SK-N-SH (cell line): ENCODE data around the gene RABAC1. TPM values are rescaled to one million over a fixed set of nuclear protein-coding genes. Genes with fewer than 3 reads are reported as not detected.

Experiments used
- CTCF ChIA-PET: fragments of 300-600, 350-600 bp; formaldehyde crosslinking; extraction: SDS; loops from one replicate; lab custom pipeline; 2021; lab: Yijun Ruan, JAX
- POLR2A ChIA-PET: fragments of 350-600 bp; sonication (Branson Sonifier 250); formaldehyde crosslinking; extraction: SDS; loops from one replicate; lab custom pipeline; 2020; ENCODE audit warnings: antibody characterized with exemption, inconsistent platforms; lab: Yijun Ruan, JAX
- DNase-seq: peaks from one replicate; pipeline ENCODE4 v3.0.0; 2012
- H2AFZ ChIP-seq: fragments of 200-600 bp; sonication (generic); 2 replicates; pipeline ENCODE4 v1.8.1; 2016; ENCODE audit warnings: antibody characterized with exemption, mild to moderate bottlenecking, low read depth
- H3F3A ChIP-seq: fragments of 200-600 bp; sonication (generic); replicated peaks from 2 replicates; pipeline ENCODE3; 2016; ENCODE audit warnings: antibody characterized with exemption, mild to moderate bottlenecking; ENCODE audit not compliant: insufficient read depth
- H3K27ac ChIP-seq, 2 experiments: fragments of 200-500 bp in 1 of 2; fragments of 200-600 bp in 1 of 2; sonication (Bioruptor generic) in 1 of 2; sonication (generic), shearing (Covaris generic) in 1 of 2; 2 replicates each; pipeline versions ENCODE4 v1.5.1 to v1.6.1; 2014 to 2016; ENCODE audit warnings: low read depth in 2 of 2, inconsistent platforms in 1 of 2, low read length in 1 of 2, mild to moderate bottlenecking in 1 of 2, mixed read lengths in 1 of 2
- H3K27me3 ChIP-seq: fragments of 200-600 bp; sonication (generic), shearing (Covaris generic); 2 replicates; pipeline ENCODE4 v1.6.1; 2016; ENCODE audit warnings: mixed run types; ENCODE audit not compliant: insufficient read depth
- H3K36me3 ChIP-seq, 2 experiments: fragments of 200-500 bp in 1 of 2; fragments of 200-600 bp in 1 of 2; sonication (Bioruptor generic) in 1 of 2; sonication (generic) in 1 of 2; replicated peaks in 1 of 2; 2 replicates each; pipeline versions ENCODE3 to v1.5.1; 2014 to 2016; ENCODE audit warnings: low read length in 1 of 2, mild to moderate bottlenecking in 1 of 2; ENCODE audit not compliant: insufficient read depth in 2 of 2, control insufficient read depth in 1 of 2
- H3K4me1 ChIP-seq, 2 experiments: fragments of 200-500 bp in 1 of 2; fragments of 200-600 bp in 1 of 2; sonication (Bioruptor generic) in 1 of 2; sonication (generic), shearing (Covaris generic) in 1 of 2; 2 replicates each; pipeline versions ENCODE4 v1.5.1 to v1.6.1; 2014 to 2016; ENCODE audit warnings: low read depth in 1 of 2, low read length in 1 of 2, mixed run types in 1 of 2; ENCODE audit not compliant: insufficient read depth in 2 of 2, control insufficient read depth in 1 of 2
- H3K4me2 ChIP-seq: fragments of 200-600 bp; sonication (generic), shearing (Covaris generic); 2 replicates; pipeline ENCODE4 v1.6.1; 2017; ENCODE audit warnings: mixed run types
- H3K4me3 ChIP-seq, 2 experiments: fragments of 200-500 bp in 1 of 2; fragments of 200-600 bp in 1 of 2; sonication (Bioruptor generic) in 1 of 2; sonication (generic), shearing (Covaris generic) in 1 of 2; 2 replicates each; pipeline versions ENCODE4 v1.5.1 to v1.8.1; 2014 to 2016; ENCODE audit warnings: low read depth in 2 of 2, inconsistent platforms in 1 of 2, low read length in 1 of 2, mild to moderate bottlenecking in 1 of 2, mixed read lengths in 1 of 2, moderate library complexity in 1 of 2
- H3K79me2 ChIP-seq: fragments of 200-600 bp; sonication (generic); 2 replicates; pipeline ENCODE4 v1.8.1; 2017; ENCODE audit warnings: mild to moderate bottlenecking; ENCODE audit not compliant: insufficient read depth
- H3K9ac ChIP-seq: fragments of 200-600 bp; sonication (generic); 2 replicates; pipeline ENCODE4 v1.6.1; 2017; ENCODE audit warnings: mixed run types
- H3K9me2 ChIP-seq: fragments of 200-600 bp; sonication (generic); 2 replicates; pipeline ENCODE4 v1.6.1; 2017; ENCODE audit warnings: mixed run types
- H3K9me3 ChIP-seq: fragments of 200-600 bp; sonication (generic); 2 replicates; pipeline ENCODE4 v1.6.1; 2017; ENCODE audit warnings: mixed run types, mild to moderate bottlenecking, moderate library complexity
- H4K20me1 ChIP-seq: fragments of 200-600 bp; sonication (generic); 2 replicates; pipeline ENCODE4 v1.6.1; 2017; ENCODE audit warnings: mild to moderate bottlenecking, mixed run types; ENCODE audit not compliant: insufficient read depth
- CTCF ChIP-seq: fragments of 200-600 bp; sonication (generic); IDR thresholded peaks from 2 replicates; pipeline ENCODE4 v1.6.1; 2017; ENCODE audit warnings: antibody characterized with exemption, mild to moderate bottlenecking, moderate library complexity
- ELF1 ChIP-seq: IDR thresholded peaks from 2 replicates; pipeline ENCODE4 v1.4.0; 2012
- EP300 ChIP-seq, 2 experiments: IDR thresholded peaks; 2 replicates each; pipeline versions ENCODE4 v1.4.0 to v1.6.1; 2012; ENCODE audit warnings: borderline replicate concordance in 1 of 2, low read depth in 1 of 2, low read length in 1 of 2
- FOSL2 ChIP-seq: IDR thresholded peaks from 2 replicates; pipeline ENCODE4 v1.4.0; 2012; ENCODE audit warnings: low read depth, mild to moderate bottlenecking, moderate library complexity, borderline replicate concordance
- FOXJ3 ChIP-seq: sonication (generic); formaldehyde crosslinking; IDR thresholded peaks from 2 replicates; pipeline ENCODE4 v1.5.1; 2020; ENCODE audit warnings: mild to moderate bottlenecking, missing genetic modification reagents
- JUND ChIP-seq: IDR thresholded peaks from 2 replicates; pipeline ENCODE4 v1.4.0; 2012
- MAX ChIP-seq: IDR thresholded peaks from 2 replicates; pipeline ENCODE4 v1.4.0; 2012; ENCODE audit warnings: low read depth
- MEF2A ChIP-seq: IDR thresholded peaks from 2 replicates; pipeline ENCODE4 v1.4.0; 2012; ENCODE audit warnings: low read depth, borderline replicate concordance
- MXI1 ChIP-seq: IDR thresholded peaks from 2 replicates; pipeline ENCODE4 v1.6.1; 2012; ENCODE audit warnings: mild to moderate bottlenecking, low read depth, low read length, improper control_type of control experiment
- NFIC ChIP-seq: IDR thresholded peaks from 2 replicates; pipeline ENCODE4 v1.4.0; 2012; ENCODE audit warnings: borderline replicate concordance
- NRF1 ChIP-seq: IDR thresholded peaks from 2 replicates; pipeline ENCODE4 v1.6.1; 2012; ENCODE audit warnings: low read depth, mild to moderate bottlenecking, low read length
- RAD21 ChIP-seq: IDR thresholded peaks from 2 replicates; pipeline ENCODE4 v1.6.1; 2012; ENCODE audit warnings: mild to moderate bottlenecking, low read length
- REST ChIP-seq: IDR thresholded peaks from 2 replicates; pipeline ENCODE4 v1.6.1; 2012; ENCODE audit warnings: mild to moderate bottlenecking, low read depth, low read length, moderate library complexity
- RXRA ChIP-seq: IDR thresholded peaks from 2 replicates; pipeline ENCODE4 v1.4.0; 2012; ENCODE audit warnings: low read depth, mild to moderate bottlenecking, borderline replicate concordance
- SIN3A ChIP-seq: IDR thresholded peaks from 2 replicates; pipeline ENCODE4 v1.6.1; 2012; ENCODE audit warnings: low read depth, mild to moderate bottlenecking, low read length, moderate library complexity, borderline replicate concordance
- TAF1 ChIP-seq: IDR thresholded peaks from 2 replicates; pipeline ENCODE4 v1.6.1; 2012; ENCODE audit warnings: low read depth, mild to moderate bottlenecking, low read length, moderate library complexity, borderline replicate concordance
- TEAD4 ChIP-seq: IDR thresholded peaks from 2 replicates; pipeline ENCODE4 v1.4.0; 2012; ENCODE audit warnings: mild to moderate bottlenecking, borderline replicate concordance; ENCODE audit not compliant: insufficient read depth
- YY1 ChIP-seq: IDR thresholded peaks from 2 replicates; pipeline ENCODE4 v1.4.0; 2012; ENCODE audit warnings: low read depth, mild to moderate bottlenecking
- WGBS: methylation state at CpG from one replicate; pipeline ENCODE4 v1.1.6; 2017; ENCODE audit warnings: low lambda C conversion rate; 5-methylcytosine and 5-hydroxymethylcytosine counted together
- polyA plus RNA-seq, 3 experiments: library from polyadenylated mRNA; depleted of rRNA; stranded (reverse); fragments of >200 nt; gene quantifications; 2 replicates each; pipeline ENCODE4 v1.2.3, GENCODE V29; 2012

The RABAC1 gene
- polyA plus RNA-seq, 1 of the 3 experiments (the other 2 are of a cell fraction), result 287 TPM

- Histone ChIP-seq H3K9ac (no peak overlapping the region), H3K27me3 (peaks cover 31% of the 10 kb centered on the region), H3K36me3 (no peaks in the 10 kb centered on the region), H3K9me2 (no peaks in the 10 kb centered on the region), H3K4me3 (no peak overlapping the region), H2AFZ (no peak overlapping the region), H3K4me1 (no peaks in the 10 kb centered on the region; a peak in 1 of 4 replicates), H3K4me2 (no peak overlapping the region), H3K27ac (no peak overlapping the region), H3K9me3 (no peaks in the 10 kb centered on the region), H3F3A (no peaks in the 10 kb centered on the region), H3K79me2 (no peaks in the 10 kb centered on the region), H4K20me1 (no peaks in the 10 kb centered on the region)
- WGBS, result 66% methylated on average over 9 of the region's 12 CpGs
- TF ChIP-seq MXI1, result no peak
- no peak for TF ChIP-seq NFIC
- no peak for TF ChIP-seq MAX
- no peak for TF ChIP-seq RAD21
- TF ChIP-seq FOSL2, result no peak
- TF ChIP-seq NRF1, result no peak
- no peak for TF ChIP-seq YY1
- no peak for TF ChIP-seq CTCF
- no peak for TF ChIP-seq TEAD4
- TF ChIP-seq FOXJ3 (CRISPR knock-in tag), result no peak
- TF ChIP-seq TAF1, result no peak
- DNase-seq, result no peak
- ChIA-PET CTCF (no interaction called here), POLR2A (no interaction called here)
Measured at GRCh38 chr19:41917676-41918075, 41.4 kb downstream of the RABAC1 start.

- no peaks in the 10 kb centered on the region for H3K79me2 ChIP-seq
Measured at GRCh38 chr19:41915776-41916414, 43.2 kb downstream of the RABAC1 start.

More at GRCh38 chr19:41915776-41916414, 43.2 kb downstream of the RABAC1 start:
- CTCF ChIA-PET, result no interaction called here
- Histone ChIP-seq H3K27me3 (peaks cover 41% of the 10 kb centered on the region), H3K9me2 (no peaks in the 10 kb centered on the region), H3K4me3 (no peak overlapping the region), H3K36me3 (no peaks in the 10 kb centered on the region), H4K20me1 (no peaks in the 10 kb centered on the region), H3K4me2 (no peak overlapping the region), H3K4me1 (no peaks in the 10 kb centered on the region; a peak in 1 of 4 replicates), H3K9ac (no peak overlapping the region), H3F3A (no peaks in the 10 kb centered on the region), H2AFZ (no peak overlapping the region), H3K9me3 (no peaks in the 10 kb centered on the region), H3K27ac (no peak overlapping the region)
- 72% methylated on average over 27 of the region's 27 CpGs for WGBS
- no peak for DNase-seq
- POLR2A ChIA-PET, result no interaction called here
- TF ChIP-seq REST (no peak), MAX (no peak), ELF1 (no peak), SIN3A (no peak), RXRA (no peak), EP300 (IDR thresholded peaks at IDR 0.05; ENCODE audit: borderline replicate concordance in 1 of 2, low read depth in 1 of 2, low read length in 1 of 2) (no peak), JUND (no peak), TAF1 (no peak), MEF2A (no peak)
